SH-SY5Y (cell line): ENCODE data around the gene PLEKHN1.

ENCODE experiments used
- GATA2 ChIP-seq: IDR thresholded peaks from 2 replicates; pipeline ENCODE4 v1.6.1; 2011; ENCODE audit warnings: mild to moderate bottlenecking, low read depth, low read length
- GATA3 ChIP-seq: IDR thresholded peaks from 2 replicates; pipeline ENCODE4 v1.6.1; 2011; ENCODE audit warnings: low read depth, mild to moderate bottlenecking, low read length, moderate library complexity

PLEKHN1 gene

DNA sequence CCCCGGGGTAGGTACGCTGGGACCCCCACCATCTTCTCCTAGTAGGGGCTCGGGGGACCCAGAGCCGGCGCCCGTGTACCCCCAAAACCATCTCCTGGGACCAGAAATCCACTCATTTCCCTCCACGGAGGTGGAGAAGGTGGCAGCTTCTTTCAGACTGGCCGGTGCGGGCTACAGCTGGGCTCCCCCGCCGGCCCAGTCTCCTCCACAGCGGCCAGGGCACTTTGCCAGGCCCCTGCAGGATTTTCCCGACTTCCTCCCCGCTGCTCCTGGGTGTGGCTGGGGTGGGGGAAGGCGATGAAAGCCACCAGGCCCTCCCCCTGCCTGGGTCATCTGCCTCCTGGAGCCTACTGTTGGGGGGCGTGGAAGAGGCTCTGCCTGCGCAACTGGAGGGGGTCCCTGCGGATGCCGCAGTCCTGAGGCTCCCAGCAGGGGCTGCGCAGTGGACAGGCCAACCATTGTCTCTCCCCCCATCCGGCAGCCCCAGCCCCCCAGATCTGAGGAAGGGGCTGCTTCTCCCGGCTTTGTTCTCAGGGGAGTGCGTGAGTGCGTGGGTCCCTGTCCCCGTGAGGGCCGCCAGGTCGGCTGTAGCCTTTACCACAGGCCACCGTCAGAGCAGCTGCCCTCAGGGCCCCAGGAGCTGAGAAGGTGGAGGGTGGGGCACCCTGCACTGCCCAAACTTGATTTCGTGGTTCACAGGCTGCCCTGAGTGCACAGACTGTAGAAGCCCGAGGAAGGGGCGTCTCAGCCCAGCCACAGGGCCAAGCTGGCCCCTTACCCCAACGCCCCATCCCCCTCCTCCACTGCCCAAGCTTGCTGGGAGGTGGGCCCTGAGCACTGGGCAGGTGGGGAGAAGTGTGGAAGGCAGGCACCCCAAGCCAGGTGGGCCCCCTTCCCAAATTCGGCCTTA is 55.0 kb downstream of the PLEKHN1 start:
- TF ChIP-seq GATA3 (no peak), GATA2 (no peak)

- no peak for TF ChIP-seq GATA2
- TF ChIP-seq GATA3 = no peak
Measured at GRCh38 chr1:1021920-1022259, 55.6 kb downstream of the PLEKHN1 start.

GRCh38 chr1:1022302-1023009 is 56.2 kb downstream of the PLEKHN1 start:
- no peak for TF ChIP-seq GATA2
- no peak for TF ChIP-seq GATA3

DNA sequence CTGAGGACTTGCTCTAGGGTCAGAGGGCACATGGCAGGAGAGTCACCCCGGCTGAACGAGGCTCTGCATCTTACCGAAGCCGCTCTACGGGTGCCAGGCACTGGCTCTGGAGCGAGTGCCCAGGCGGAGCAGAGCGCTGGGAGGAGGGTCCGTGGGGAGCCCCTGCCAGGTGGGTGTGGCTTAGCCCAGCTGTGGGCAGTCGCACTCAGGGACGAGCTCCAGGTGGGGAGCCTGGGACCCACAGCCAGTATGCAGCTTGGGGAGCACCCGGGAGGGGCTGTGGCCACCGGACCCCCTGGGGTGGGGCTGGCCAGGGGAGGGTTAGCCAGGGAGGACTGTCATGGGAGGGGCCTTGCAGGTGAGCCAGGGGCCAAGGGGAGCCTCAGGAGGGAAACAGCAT is 57.4 kb downstream of the PLEKHN1 start:
- TF ChIP-seq GATA3 = no peak
- no peak for TF ChIP-seq GATA2

DNA sequence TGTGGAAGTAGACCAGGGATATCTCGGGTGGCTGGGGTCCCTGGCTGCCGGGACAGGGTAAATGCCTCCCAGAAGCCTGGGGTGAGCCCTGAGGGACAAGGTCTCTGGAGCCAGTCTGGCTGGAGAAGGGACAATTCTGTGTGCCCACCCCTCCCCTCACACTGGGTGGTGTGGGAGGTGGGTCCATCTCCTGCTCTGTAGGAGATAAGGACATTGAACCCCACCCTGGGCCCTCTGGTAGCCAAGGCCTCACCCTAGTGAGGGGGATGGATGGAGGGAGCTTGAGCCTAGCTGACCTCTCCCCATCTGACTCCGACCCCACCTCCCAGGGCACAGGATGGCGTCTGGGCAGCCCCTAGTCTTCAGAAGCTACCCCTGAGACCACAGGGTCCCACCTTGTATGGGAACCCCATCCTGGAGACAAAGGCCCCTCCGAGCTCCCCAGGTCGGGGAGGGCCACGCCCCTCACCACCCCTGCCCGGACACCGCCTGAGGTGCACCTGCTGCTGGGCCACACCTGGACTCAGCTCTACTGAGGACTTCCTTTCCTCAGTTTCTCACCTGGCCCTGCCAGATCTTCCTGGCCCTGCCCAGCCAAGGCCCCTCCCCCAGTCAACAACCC is 58.0 kb downstream of the PLEKHN1 start:
- TF ChIP-seq GATA3 (no peak), GATA2 (no peak)

DNA sequence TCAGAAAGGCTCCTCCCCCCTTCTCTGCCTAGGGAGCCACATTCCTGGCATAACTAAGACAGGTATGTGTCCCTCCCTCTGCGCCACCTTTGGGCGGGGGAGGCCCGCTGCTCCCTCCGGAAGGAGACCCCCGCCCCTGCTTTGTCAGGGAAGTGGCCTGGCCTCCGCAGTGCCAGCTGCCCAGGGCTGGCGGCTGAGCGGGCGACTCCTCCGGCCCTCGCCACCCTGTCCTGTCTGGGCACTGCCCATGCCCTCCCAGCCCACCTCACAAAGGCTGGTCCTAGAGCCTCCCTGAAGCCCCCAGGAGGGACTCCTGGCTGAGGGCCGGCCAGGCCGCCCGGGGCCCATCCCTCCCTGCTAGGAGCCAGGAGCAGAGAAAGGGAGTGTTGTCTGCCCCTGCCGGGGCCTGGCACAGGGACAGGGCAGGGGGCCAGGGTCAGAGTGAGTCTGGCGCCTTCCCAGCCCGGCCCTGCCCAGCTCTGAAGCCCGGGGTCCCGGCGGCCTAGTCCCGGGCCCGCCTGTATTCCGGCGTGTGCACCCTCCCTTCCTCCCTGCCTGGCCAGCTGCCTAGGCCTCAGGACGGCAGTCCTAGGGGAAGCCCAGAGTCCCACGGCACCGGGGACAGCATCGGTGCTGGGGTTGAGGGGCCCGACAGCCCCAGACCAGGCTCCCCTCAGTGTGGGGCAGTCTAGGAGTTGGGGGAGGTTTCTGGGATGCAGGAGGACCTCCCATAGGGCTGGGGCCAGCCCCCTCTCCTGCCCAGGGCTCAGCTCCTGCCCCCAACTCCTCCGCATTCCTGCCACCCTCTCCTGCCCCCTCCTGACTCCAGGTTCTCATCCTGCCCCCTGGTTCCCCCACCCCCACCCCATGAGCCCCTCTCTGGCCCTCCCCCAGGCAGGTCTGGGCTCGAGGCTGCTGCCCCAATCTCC is 58.8 kb downstream of the PLEKHN1 start:
- TF ChIP-seq GATA2 (no peak), GATA3 (no peak)
